ENCODE results near the gene TWF2. TPM values are rescaled to one million over a fixed set of nuclear protein-coding genes. Genes with fewer than 3 reads are reported as not detected.

Gene TWF2
- total and polyA plus RNA-seq, 9 of the 15 experiments (the other 6 are each of a cell fraction or from before 2014, with no cell fraction given), result 0.11 to 61.9 (median 29.7) TPM

GRCh38 chr3:52227766-52228165 is 11.2 kb downstream of the TWF2 start:
- H3K36me3 ChIP-seq (ENCODE audit: control insufficient read depth, insufficient read depth, low read length), result peaks cover 31% of the 10 kb centered on the region; the same call in 2 of the 3 replicates
- no peaks in the 10 kb centered on the region for H3K9me3 ChIP-seq (replicated peaks; ENCODE audit: control insufficient read depth, insufficient read depth, low read depth, low read length)
- no peak for DNase-seq (ENCODE audit: extremely low read depth in 1 of 4, low spot score in 3 of 4)
- no TSS peak for BruUV-seq (replicated peaks)
- no peaks in the 10 kb centered on the region; the same call in 2 of the 3 replicates for H3K79me2 ChIP-seq (ENCODE audit: control insufficient read depth, insufficient read depth, low read length)
- no peaks in the 10 kb centered on the region for H3K27me3 ChIP-seq (ENCODE audit: control insufficient read depth in 2 of 2, insufficient read depth in 2 of 2, low read length in 2 of 2)
- no peak overlapping the region for H3K27ac ChIP-seq (ENCODE audit: extremely low read depth, low read depth, low read length)
- POLR2A ChIA-PET, result interaction anchor here (0.5 to 1.9 kb wide), 4 partner anchors 10 to 225 kb away, joined by 3 to 8 read pairs (median 3); no protein-coding TSS in a partner anchor
- CTCF ChIA-PET (ENCODE audit: low intra/inter-chr PET ratio), result no interaction called here
- H3K4me3 ChIP-seq, result no peak overlapping the region
- FAIRE-seq, result no peak
- ATAC-seq, result no peak
- no peak overlapping the region for H3K9ac ChIP-seq (ENCODE audit: insufficient read depth in 1 of 2, low read depth in 2 of 2, low read length in 2 of 2)
- H3K4me2 ChIP-seq (ENCODE audit: insufficient read depth, low read length), result no peak overlapping the region
- 56% methylated on average over 4 of the region's 7 CpGs for WGBS (ENCODE audit: insufficient coverage, low coverage, missing lambda C conversion rate)
- in situ Hi-C loops (cut with MboI) (no loop called here), intact Hi-C loops (cut with micrococcal nuclease) (no loop called here)
- no peaks in the 10 kb centered on the region for H3K9me1 ChIP-seq (ENCODE audit: control insufficient read depth, insufficient read depth, low read length)
- H2AFZ ChIP-seq (ENCODE audit: low read depth, low read length), result no peak overlapping the region
- peaks cover 4 to 52% of the 10 kb centered on the region in 2 experiments; a peak in 2 of 5 replicates for H3K4me1 ChIP-seq (replicated peaks in 1 of 2; ENCODE audit: control insufficient read depth in 2 of 2, insufficient read depth in 2 of 2, low read length in 2 of 2)
- no peaks in the 10 kb centered on the region; the same call in 1 of the 2 replicates for H4K20me1 ChIP-seq (replicated peaks; ENCODE audit: control insufficient read depth, insufficient read depth, low read length)
- TF ChIP-seq CHAMP1 (IDR thresholded peaks at IDR 0.05), result no peak
- no peak for TF ChIP-seq E2F3 (CRISPR knock-in tag; IDR thresholded peaks at IDR 0.05)
- no peak for TF ChIP-seq EGR1 (conservative IDR thresholded peaks at IDR 0.05)
- TF ChIP-seq ZMIZ1 (IDR thresholded peaks at IDR 0.05; ENCODE audit: low read depth in 2 of 2, low read length in 2 of 2), result no peak
- no peak for TF ChIP-seq ZFP91 (CRISPR knock-in tag; IDR thresholded peaks at IDR 0.05)
- TF ChIP-seq HINFP (tag; conservative IDR thresholded peaks at IDR 0.05; ENCODE audit: low read depth), result no peak
- no peak for TF ChIP-seq AFF1 (IDR thresholded peaks at IDR 0.05; ENCODE audit: low read depth in 1 of 2, partially characterized antibody in 2 of 2)

Measured in K562 (cell line).